ENCODE data around the gene UTY.

DNA sequence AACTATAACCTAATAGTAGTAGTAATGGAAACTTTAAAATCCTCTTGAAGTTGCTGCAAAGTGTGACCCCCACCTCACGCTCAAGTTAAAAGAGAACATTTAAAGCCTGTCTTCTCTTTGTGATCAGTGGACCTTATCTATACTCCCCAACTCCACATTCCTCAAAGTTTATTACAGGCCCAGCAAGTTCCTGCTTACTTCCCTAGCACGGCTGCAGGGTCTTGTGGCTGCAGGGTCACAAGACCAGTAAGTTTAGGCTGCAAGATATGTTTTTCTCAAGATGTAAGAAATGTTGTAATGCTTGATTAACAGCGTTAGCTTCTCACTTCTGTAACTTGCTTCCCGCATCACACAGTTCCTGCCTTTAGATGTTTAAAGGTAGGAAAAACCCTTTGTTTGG is 141.1 kb downstream of the UTY start:
- TF ChIP-seq, protein P1, sequence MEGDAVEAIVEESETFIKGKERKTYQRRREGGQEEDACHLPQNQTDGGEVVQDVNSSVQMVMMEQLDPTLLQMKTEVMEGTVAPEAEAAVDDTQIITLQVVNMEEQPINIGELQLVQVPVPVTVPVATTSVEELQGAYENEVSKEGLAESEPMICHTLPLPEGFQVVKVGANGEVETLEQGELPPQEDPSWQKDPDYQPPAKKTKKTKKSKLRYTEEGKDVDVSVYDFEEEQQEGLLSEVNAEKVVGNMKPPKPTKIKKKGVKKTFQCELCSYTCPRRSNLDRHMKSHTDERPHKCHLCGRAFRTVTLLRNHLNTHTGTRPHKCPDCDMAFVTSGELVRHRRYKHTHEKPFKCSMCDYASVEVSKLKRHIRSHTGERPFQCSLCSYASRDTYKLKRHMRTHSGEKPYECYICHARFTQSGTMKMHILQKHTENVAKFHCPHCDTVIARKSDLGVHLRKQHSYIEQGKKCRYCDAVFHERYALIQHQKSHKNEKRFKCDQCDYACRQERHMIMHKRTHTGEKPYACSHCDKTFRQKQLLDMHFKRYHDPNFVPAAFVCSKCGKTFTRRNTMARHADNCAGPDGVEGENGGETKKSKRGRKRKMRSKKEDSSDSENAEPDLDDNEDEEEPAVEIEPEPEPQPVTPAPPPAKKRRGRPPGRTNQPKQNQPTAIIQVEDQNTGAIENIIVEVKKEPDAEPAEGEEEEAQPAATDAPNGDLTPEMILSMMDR (IDR thresholded peaks at IDR 0.05) = no peak
- TF ChIP-seq POLR2A (IDR thresholded peaks at IDR 0.05) (no peak), POLR2AphosphoS5 (IDR thresholded peaks at IDR 0.05) (no peak)
